ENCODE measurements around the gene NID1. TPM values are rescaled to one million over a fixed set of nuclear protein-coding genes. Genes with fewer than 3 reads are reported as not detected.

NID1 gene, protein sequence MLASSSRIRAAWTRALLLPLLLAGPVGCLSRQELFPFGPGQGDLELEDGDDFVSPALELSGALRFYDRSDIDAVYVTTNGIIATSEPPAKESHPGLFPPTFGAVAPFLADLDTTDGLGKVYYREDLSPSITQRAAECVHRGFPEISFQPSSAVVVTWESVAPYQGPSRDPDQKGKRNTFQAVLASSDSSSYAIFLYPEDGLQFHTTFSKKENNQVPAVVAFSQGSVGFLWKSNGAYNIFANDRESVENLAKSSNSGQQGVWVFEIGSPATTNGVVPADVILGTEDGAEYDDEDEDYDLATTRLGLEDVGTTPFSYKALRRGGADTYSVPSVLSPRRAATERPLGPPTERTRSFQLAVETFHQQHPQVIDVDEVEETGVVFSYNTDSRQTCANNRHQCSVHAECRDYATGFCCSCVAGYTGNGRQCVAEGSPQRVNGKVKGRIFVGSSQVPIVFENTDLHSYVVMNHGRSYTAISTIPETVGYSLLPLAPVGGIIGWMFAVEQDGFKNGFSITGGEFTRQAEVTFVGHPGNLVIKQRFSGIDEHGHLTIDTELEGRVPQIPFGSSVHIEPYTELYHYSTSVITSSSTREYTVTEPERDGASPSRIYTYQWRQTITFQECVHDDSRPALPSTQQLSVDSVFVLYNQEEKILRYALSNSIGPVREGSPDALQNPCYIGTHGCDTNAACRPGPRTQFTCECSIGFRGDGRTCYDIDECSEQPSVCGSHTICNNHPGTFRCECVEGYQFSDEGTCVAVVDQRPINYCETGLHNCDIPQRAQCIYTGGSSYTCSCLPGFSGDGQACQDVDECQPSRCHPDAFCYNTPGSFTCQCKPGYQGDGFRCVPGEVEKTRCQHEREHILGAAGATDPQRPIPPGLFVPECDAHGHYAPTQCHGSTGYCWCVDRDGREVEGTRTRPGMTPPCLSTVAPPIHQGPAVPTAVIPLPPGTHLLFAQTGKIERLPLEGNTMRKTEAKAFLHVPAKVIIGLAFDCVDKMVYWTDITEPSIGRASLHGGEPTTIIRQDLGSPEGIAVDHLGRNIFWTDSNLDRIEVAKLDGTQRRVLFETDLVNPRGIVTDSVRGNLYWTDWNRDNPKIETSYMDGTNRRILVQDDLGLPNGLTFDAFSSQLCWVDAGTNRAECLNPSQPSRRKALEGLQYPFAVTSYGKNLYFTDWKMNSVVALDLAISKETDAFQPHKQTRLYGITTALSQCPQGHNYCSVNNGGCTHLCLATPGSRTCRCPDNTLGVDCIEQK
- total RNA-seq = 18.0 TPM

GRCh38 chr1:236064674-236065508, at the start of gene NID1:
NID1 (minus strand) TSS chr1:236065090; CDS start chr1:236065079, 11 bp downstream.

Small RNA genes lying within 50 kb of the gene (small RNA-seq; reads per million reads assigned to genes)
- not detected for gene RF00019

Other genes with a start within 250 kb of the NID1 start
- gene LYST, start 198.2 kb downstream of the NID1 start, total RNA-seq = 54.2 TPM
- gene GPR137B, start 77.4 kb upstream of the NID1 start, total RNA-seq = 34.8 TPM
- gene ERO1B, start 216.9 kb upstream of the NID1 start, total RNA-seq = 15.0 TPM